Endothelial cell (in vitro differentiated cells): ENCODE results near the gene ANKFY1. TPM values are rescaled to one million over a fixed set of nuclear protein-coding genes. Genes with fewer than 3 reads are reported as not detected.

ENCODE experiments used
- DNase-seq: peaks from one replicate; pipeline ENCODE4 v3.0.0; 2021; ENCODE audit warnings: low spot score
- H3K27ac Mint-ChIP-seq: one replicate; pipeline ENCODE4 v1.8.0; 2021; ENCODE audit warnings: mixed read lengths, inconsistent platforms; ENCODE audit not compliant: unreplicated experiment
- H3K27me3 Mint-ChIP-seq: one replicate; pipeline ENCODE4 v1.8.0; 2021; ENCODE audit warnings: mild to moderate bottlenecking, moderate library complexity, mixed read lengths, inconsistent platforms; ENCODE audit not compliant: unreplicated experiment
- H3K36me3 Mint-ChIP-seq: one replicate; pipeline ENCODE4 v1.8.0; 2021; ENCODE audit warnings: mild to moderate bottlenecking, low read depth, mixed read lengths, inconsistent platforms; ENCODE audit not compliant: unreplicated experiment
- H3K4me1 Mint-ChIP-seq: one replicate; pipeline ENCODE4 v1.8.0; 2021; ENCODE audit warnings: mild to moderate bottlenecking, mixed read lengths, inconsistent platforms; ENCODE audit not compliant: unreplicated experiment
- H3K4me3 Mint-ChIP-seq: one replicate; pipeline ENCODE4 v1.8.0; 2021; ENCODE audit warnings: mild to moderate bottlenecking, mixed read lengths, inconsistent platforms; ENCODE audit not compliant: unreplicated experiment
- H3K9me3 Mint-ChIP-seq: one replicate; pipeline ENCODE4 v1.8.0; 2021; ENCODE audit warnings: mixed read lengths, inconsistent platforms; ENCODE audit not compliant: unreplicated experiment
- total RNA-seq: library from RNA; stranded (reverse); fragmentation: NEBNext Ultra II Directional; extraction: Animal tissue kit (Norgen Biotek cat#: 25700); gene quantifications from one replicate; pipeline ENCODE4 v1.2.1, GENCODE V29; 2021; ENCODE audit not compliant: unreplicated experiment
- TF ChIP-seq, protein P1 (sequence below): fragments of 200-600 bp; sonication (generic); IDR thresholded peaks from one replicate; pipeline ENCODE4 v1.5.0; 2021; ENCODE audit warnings: antibody characterized with exemption; ENCODE audit not compliant: unreplicated experiment

The ANKFY1 gene
- total RNA-seq, 1 donor from 2014 or later = 41.6 TPM

- H3K4me3 Mint-ChIP-seq = peak overlapping the region; percentile 47
- peaks cover 6% of the 10 kb centered on the region for H3K27me3 Mint-ChIP-seq
- H3K9me3 Mint-ChIP-seq = no peaks in the 10 kb centered on the region
- DNase-seq = no peak
- peaks cover 58% of the 10 kb centered on the region for H3K36me3 Mint-ChIP-seq
- TF ChIP-seq, protein P1, sequence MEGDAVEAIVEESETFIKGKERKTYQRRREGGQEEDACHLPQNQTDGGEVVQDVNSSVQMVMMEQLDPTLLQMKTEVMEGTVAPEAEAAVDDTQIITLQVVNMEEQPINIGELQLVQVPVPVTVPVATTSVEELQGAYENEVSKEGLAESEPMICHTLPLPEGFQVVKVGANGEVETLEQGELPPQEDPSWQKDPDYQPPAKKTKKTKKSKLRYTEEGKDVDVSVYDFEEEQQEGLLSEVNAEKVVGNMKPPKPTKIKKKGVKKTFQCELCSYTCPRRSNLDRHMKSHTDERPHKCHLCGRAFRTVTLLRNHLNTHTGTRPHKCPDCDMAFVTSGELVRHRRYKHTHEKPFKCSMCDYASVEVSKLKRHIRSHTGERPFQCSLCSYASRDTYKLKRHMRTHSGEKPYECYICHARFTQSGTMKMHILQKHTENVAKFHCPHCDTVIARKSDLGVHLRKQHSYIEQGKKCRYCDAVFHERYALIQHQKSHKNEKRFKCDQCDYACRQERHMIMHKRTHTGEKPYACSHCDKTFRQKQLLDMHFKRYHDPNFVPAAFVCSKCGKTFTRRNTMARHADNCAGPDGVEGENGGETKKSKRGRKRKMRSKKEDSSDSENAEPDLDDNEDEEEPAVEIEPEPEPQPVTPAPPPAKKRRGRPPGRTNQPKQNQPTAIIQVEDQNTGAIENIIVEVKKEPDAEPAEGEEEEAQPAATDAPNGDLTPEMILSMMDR = no peak
- H3K4me1 Mint-ChIP-seq = no peaks in the 10 kb centered on the region
- peak overlapping the region; percentile 52 for H3K27ac Mint-ChIP-seq
These were observed 84.7 kb downstream of the ANKFY1 start for GRCh38 chr17:4179071-4179470.

DNA sequence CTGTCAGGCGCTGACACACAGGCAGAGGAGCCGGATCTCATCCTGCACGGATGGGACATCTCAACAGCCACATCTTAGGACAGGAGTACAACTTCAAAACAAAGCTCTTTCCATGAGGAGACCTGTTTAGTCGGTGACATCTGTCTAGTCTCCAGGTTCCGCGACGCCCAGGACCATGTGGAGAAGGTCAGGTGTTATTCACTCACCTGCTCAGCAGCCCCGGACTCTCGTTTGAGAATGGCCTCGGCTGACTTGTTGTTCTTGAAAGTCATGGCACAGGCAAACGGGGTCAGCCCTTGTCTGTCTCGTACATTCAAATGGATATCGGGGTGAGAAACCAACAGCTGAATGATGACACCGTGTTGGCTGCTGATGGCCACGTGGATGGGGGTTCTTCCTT lies 85.1 kb downstream of the ANKFY1 start:
- DNase-seq = no peak
- Mint-ChIP-seq H3K9me3 (no peaks in the 10 kb centered on the region), H3K36me3 (peaks cover 55% of the 10 kb centered on the region), H3K4me3 (no peak overlapping the region), H3K4me1 (no peaks in the 10 kb centered on the region), H3K27me3 (peaks cover 5% of the 10 kb centered on the region), H3K27ac (no peak overlapping the region)
- TF ChIP-seq, protein P1 = no peak

GRCh38 chr17:4177806-4178205 lies 86.0 kb downstream of the ANKFY1 start:
- no peak overlapping the region for H3K27ac Mint-ChIP-seq
- TF ChIP-seq, protein P1 = no peak
- peak overlapping the region; percentile 59 for H3K4me3 Mint-ChIP-seq
- H3K9me3 Mint-ChIP-seq = no peaks in the 10 kb centered on the region
- H3K4me1 Mint-ChIP-seq = no peaks in the 10 kb centered on the region
- peaks cover 48% of the 10 kb centered on the region for H3K36me3 Mint-ChIP-seq
- no peak for DNase-seq
- peaks cover 5% of the 10 kb centered on the region for H3K27me3 Mint-ChIP-seq

DNA sequence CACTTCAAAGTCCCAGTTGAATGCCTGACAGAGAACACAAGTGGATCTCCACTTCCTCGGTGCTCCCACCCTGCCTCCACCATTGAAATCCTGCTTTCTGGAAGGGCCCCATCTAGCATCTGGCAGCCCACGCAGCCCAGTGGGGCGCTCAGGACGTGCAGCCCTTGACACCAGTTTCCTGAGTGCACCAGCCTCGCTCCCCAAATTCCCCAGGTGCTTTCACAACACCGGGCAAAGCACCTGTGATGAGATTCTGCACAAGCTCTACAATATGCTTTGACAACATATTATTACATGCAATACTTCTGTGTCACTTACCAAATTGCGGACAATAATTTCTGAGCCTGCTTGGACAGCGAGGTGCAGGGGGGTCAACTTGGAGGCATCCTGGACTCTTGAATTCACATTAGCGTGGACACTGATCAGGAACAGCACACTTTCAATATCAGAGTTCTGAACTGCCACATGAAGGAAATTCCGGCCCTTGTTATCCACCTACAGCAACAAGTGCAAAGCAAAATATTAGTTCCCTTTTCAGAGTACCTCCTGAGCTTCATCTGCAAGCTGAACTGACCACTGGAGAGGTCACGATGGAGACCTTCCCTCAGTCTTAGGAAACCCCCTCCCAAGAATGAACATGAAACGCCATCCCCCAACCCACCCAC lies 86.8 kb downstream of the ANKFY1 start:
- Mint-ChIP-seq H3K27me3 (peaks cover 5% of the 10 kb centered on the region), H3K36me3 (peaks cover 53% of the 10 kb centered on the region), H3K27ac (no peak overlapping the region), H3K4me3 (no peak overlapping the region), H3K9me3 (no peaks in the 10 kb centered on the region), H3K4me1 (no peaks in the 10 kb centered on the region)
- DNase-seq = no peak
- TF ChIP-seq, protein P1 = no peak

GRCh38 chr17:4175921-4176807 lies 87.6 kb downstream of the ANKFY1 start:
- H3K4me1 Mint-ChIP-seq = no peaks in the 10 kb centered on the region
- TF ChIP-seq, protein P1 = no peak
- H3K9me3 Mint-ChIP-seq = no peaks in the 10 kb centered on the region
- H3K27me3 Mint-ChIP-seq = peaks cover 5% of the 10 kb centered on the region
- DNase-seq = no peak
- peaks cover 58% of the 10 kb centered on the region for H3K36me3 Mint-ChIP-seq
- peak overlapping the region; percentile 6 for H3K4me3 Mint-ChIP-seq
- peak overlapping the region; percentile 14 for H3K27ac Mint-ChIP-seq
